ENCODE results near the gene RHOB. TPM values are rescaled to one million over a fixed set of nuclear protein-coding genes. Genes with fewer than 3 reads are reported as not detected.
"Not testable (repeated sequence)": the region's sequence is repeated elsewhere in the genome, so short reads cannot be mapped to it uniquely, and the experiment has no call there.

The RHOB gene
- total RNA-seq, 1 donor from 2014 or later = 296 TPM

DNA sequence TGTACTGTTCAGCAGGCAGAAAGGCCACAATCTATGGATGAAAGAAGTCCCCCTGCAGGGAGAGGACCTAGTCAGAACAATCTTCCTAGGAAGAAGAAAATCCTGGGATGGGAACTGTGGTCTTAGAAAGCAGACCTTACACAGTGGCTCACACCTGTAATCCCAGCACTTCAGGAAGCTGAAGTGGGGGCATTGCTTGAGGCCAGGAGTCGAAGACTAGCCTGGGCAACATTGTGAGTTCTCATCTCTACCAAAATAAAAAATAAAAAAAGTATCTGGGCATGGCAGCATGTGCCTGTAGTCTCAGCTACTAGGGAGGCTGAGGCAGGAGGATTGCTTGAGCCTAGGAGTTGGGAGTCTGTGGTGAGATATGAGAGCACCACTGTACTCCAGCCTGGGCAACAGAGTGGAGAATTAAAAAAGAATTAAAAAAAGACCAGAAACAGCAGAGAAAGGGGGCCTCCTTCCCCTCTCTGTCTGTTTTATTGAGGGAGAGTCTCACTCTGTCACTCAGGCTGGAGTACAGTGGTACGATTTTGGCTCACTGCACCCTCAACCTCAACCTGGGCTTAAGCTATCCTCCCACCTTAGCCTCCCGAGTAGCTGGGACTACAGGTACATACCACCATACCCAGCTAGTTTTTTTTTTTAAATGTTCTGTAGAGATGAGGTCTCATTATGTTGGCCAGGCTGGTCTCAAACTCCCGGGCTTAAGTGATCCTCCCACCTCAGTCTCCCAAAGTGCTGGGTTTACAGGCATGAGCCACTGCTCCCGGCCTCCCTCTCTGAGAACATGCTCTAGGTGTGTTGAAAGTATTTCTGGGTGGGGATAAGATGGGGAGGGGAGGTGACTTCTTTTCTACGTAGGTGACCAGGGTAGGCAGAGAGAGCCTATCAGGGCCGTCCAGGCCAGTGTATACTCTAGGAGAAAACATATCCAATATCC, 7.4 kb downstream of the RHOB start:
- no peak for DNase-seq

DNA sequence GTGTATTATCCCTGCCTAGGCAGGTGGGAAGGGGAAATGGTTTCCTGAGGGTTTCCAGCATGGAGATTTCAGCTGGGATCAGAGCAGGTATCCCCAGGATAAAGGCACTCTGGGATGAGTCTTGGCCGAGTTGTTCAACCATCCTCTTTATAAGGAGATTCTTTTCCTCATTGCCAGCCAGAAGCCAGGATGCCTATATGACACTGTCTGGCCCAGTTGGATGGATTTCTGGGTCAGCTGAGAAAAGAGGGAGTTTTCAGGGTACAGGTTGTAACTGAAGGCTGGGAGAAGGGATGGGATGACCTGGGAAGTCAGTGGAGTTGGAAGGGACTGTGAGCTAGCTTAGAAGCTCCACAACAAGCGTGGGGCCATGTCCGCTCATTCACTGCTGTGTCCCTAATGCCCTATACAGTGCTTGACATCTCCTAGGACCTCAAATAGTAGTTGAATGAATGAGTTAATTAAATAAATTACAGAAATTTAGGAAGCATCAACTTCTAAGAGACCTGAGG, 8.3 kb downstream of the RHOB start:
- DNase-seq = no peak

DNA sequence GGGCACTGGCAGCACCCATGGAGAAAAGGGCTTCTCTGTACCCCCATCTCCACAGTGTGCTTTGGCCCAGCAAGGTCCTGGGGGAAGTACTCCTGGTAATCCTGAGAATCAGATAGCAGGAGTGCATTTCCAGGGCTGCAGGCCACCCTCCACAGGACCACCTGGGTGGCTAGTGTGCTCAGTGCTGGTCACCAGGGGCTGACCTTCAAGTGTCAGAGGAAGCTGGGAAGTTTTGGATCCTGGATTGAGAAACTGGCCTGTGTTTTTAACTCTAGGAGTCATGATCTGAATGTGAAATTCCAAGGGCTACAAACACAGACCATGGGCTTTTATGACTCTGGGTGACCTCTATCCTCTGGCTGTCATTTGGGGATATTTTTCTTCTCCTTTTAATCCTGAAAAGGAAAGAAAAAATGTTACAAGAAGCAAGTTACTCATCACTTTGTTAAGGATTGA, 9.3 kb downstream of the RHOB start:
- no peak for DNase-seq

DNA sequence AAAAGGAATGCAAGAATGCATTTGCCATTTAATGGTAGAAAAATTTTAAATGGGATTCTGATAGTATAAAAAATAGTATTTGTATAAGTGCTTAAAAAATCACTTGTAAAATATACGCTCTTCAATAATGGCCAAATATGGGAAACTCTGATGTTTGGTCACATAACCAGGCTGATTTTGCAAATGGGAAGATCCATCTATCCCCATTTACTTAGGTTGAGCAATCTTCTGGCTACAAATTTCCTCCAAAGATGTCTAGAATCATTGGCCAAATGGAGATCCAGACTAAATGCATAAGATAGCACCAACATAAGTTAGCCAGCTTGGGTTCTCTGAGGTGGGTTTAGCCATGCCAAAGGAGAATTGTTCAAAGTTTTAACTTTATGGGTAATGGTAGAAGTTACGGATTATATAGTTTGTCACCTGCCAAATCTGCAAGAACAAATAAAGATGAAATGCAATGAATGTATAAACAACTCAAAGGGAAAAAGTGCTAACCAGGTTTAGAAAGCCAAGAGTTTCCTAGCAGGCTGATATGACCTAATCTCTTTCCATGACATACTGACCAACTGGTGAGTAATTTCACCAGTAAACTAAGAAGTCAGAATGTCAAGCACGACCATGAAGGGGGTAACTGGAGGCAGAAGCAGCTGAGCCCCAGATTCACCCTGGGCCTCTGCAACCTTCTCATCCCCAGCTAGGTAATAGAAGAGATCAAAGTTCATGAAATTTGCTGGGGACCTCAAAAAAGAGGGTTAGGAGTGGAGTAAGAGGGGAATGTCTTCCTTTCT, 10.0 kb downstream of the RHOB start:
- DNase-seq = no peak

DNA sequence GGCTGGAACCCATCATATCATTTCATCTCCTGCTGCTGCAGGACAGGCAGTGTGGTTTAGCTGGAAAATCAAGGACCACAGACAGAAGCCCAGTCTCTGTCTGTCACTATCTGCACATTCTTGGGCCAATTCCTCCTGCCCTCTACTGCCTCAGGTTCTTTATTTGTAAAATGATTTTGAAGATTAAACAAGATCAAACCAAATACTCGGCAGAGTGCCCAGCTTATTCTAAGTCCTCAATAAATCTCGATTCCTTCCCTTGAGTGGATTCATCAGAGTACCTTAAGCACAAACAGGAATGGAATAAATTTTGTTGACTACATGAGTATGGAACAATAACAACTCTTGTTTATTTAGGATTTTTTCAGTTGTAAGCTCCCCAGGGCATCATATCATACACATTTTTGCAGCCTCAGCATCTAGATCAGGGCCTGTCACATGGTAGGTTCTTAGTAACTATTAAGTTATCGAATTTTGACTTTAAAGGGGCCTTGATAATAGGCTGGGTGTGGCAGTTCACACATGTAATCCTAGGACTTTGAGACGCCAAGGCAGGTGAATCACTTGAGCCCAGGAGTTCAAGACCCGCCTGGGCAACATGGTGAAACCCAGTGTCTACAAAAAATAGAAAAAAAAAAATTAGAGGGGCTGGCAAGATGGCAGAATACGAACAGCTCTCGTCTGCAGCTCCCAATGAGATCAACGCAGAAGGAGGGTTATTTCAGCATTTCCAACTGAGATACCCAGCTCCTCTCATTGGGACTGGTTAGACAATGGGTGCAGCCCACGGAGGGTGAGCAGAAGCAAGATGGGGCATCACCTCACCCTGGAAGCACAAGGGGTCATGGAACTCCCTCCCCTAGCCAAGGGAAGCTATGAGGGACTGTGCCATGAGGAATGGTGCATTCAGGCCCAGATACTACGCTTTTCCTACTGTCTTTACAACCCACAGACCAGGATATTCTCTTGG, 11.1 kb downstream of the RHOB start:
- DNase-seq = no peak

DNA sequence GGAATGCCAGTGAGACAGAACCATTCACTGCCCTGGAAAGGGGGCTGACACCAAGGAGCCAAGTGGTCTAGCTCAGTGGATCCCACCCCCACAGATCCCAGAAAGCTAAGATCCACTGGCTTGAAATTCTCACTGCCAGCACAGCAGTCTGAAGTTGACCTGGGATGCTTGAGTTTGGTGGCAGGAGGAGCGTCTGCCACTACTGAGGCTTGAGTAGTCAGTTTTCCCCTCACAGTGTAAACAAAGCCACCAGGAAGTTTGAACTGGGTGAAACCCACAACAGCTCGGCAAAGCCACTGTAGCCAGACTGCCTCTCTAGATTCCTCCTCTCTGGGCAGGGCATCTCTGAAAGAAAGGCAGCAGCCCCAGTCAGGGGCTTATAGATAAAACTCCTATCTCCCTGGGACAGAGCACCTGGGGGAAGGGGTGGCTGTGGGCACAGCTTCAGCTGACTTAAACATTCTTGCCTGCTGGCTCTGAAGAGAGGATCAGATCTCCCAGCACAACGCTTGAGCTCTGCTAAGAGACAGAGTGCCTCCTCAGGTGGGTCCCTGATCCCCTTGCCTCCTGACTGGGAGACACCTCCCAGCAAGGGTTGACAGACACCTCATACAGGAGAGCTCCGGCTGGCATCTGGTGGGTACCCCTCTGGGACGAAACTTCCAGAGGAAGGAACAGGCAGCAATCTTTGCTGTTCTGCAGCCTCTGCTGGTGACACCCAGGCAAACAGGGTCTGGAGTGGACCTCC, 12.0 kb downstream of the RHOB start:
- not testable (repeated sequence) for DNase-seq

DNA sequence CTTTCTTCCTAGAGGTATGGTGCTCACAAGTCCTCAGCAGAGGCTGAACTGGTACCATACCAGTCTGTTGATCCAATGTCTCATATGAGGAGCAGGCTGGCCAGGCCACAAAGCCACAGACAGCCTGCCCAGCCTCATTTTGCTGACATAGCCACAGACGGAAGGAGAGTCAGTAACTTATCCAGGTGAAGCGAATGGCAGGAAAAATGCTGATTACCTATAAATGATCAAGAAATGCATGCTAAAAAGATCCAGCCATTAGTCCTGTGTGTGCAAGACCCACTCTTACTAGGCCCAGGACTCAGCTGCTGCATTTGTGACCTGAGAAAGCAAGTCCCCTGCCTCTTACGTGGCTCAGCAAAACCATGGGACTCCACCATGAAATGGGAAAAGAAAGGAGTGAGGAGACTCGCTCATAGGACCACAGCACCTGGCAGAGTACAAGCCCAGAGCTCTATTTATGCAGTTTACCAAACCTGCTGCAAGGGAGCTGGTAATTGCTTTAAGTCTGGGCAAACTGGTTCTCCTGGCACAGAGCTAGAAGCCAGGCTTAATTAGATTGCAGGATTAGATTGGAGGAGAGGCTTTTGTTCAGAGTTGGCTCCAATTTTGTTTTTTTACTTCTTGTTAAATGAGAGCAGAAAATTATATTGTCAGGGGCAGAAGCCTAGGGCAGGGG, 19.0 kb downstream of the RHOB start:
- no peak for DNase-seq

DNA sequence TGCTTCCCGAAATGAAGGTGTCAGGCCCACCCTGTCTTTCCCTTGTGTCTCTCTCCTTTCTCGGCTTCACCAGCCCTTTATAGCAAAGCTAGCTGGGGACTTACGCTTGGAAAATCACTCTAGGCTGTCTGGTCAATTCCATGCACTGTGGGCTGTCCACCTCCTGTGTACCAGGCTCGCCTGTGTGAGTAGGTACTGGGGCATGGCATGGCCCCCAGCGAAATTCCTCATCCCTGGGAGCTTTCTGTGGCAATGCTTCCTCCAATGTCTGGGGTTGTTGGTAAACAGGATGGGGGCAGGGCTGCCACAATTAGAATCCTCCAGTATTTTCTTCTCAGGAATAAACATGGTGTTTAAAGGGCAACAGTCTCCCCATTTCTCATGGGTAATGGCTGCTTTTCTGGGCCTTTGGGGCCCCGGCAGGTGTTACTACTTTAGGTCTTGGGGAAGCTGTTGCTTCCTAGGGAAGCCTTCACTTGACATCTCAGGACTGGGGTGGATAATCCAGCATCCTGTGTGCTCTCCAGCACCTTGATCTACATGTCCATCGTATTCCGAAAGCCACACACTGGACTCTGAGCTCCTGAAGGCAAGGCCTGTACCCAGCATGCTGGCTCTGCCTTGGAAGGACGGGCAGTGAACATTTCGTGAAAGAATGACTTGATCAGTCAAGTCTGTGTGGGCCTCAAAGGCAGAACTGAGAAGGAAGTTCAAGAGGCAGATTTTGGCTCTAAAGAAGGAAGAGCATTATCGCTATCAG, 21.1 kb downstream of the RHOB start:
- no peak for DNase-seq

DNA sequence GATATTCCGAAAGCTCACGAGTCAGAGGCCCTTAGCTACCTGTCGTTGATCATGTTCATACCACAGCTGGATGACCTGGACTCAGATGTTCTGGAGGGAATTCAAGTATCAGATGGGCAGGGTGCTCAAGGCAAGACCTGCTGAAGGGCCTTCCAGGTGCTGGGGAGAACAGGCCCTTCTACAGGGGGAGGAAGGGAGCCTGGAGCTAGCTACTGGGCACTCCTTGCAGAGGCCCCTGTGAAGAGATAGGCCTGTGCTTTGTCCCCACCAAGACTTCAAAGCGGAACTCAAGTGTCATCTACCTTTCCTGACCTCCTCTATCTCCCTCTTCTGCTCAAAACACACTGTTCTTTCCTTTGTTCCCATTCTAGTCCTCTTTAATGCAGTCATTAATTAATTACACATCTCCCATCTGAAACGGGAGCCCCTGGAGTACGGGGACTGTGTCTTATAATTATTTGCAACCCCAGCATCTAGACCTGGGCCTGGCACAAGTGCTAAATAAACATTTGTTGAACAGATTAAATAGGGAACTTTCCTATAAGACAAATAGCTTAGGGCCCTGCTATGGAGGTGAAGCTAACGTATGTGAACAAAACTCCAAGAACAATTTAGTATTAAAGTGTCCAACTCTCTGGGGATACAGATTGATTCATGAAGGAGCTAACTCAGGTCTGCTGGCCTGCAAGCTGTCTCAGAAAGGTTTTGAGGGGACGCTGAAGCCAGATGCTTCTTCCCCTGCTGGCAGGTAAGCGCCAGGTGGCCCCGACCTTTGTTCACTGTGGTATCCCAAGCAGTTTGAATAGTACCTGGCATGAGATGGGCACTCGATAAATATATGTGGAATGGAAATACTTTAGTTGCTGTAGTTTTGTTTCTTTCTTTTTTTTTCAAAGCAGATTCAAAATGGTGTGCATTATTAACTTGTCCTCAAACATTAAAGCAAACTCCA, 22.0 kb downstream of the RHOB start:
- no peak for DNase-seq

DNA sequence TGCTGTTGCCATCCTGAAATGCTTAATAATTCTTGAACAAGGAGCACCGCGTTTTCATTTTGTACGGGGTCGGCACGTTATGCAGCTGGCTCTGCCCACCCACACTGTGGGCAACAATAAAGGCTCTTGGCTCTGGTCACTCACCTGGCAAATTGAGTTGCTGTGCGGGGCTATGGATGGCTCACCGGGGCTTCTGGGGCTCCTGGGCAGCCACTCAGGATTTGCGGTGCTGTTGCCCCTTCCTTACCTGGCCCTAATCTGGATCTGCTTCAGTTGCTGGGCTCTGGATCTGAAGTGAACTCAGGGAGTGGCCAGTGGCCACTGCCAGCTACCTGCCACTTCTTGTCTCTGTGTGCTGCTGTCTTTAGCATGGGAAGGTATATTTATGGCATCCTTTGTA, 22.7 kb downstream of the RHOB start:
- DNase-seq = no peak

DNA sequence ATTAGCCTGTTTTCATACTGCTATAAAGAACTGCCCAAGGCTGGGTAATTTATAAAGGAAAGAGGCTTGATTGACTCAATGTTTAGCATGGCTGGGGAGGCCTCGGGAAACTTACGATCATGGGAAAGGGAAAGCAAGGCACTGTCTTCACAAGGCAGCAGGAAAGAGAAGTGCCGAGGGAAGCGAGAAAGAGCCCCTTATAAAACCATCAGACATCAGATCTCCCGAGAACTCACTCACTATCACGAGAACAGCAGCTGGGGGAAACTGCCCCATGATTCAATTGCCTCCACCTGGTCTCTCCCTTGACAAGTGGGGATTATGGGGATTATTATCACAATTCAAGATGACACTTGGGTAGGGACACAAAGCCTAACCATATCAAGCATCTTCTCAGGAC, 23.3 kb downstream of the RHOB start:
- no peak for DNase-seq

DNA sequence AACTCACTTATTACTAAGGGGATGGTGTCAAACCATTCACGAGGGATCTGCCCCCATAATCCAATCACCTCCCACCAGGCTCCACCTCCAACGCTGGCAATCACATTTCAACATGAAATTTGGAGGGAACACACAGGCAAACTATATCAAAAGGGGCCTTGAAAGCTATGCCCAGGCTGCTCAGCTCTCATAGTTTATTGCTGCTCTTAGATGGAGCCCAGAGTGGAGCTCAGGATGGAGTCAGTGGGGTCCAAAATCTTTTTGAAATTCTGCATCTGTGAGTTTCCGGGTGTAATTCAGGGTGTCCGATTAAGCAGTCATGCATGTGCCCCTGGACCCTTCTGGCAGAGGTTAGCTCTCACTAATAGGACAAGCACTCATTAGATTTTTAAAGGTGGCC, 24.3 kb downstream of the RHOB start:
- no peak for DNase-seq

DNA sequence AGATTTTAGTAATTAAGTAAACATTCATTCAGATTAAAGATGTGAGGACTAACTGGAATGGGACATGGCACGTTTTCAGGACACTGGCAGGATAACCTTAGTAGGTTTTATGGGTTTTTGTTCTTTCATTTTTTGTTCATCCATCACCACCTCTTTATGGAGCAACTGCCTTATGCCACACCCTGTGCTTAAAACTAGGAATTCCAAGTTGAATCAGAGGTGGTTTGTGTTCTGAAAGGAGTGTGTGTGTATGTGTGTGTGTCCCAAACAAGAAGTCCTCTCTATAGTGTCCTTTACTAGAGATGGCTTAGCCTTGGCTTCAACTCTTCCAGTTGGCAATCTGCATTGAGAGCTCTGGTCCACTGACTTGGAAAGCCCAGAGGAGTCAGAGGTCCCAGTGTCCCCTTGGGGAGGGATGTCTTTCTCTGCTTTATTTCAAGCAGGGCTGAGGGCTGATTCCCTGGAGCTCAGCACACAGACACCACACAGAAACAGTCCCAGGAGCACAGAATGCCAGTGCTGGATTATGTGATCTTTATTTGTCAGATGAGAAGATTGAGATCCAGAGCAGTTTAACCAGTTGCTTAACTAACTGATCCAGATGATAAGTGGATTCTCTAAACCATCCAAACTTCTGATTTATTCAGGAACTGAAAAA, 25.2 kb downstream of the RHOB start:
- DNase-seq = no peak

DNA sequence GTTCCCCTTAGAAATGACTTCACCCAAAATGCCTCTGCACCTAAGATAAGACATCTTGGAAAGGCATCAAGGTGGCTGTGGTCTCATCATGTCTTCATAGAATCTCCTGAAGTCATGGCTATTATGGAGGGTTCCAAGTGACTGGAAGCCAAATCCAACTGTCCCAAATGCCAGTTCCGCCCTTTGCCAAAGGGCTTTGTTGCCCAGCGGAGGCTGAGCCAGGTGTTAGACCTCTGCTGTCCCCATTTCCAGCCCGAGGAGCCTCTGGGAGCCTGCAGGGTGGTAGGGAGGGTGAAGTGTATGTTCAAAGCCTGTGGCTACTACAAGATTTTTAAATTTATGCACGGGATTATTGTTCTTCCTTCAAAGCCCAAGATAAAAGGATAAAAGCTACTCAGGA, 25.7 kb downstream of the RHOB start:
- no peak for DNase-seq

DNA sequence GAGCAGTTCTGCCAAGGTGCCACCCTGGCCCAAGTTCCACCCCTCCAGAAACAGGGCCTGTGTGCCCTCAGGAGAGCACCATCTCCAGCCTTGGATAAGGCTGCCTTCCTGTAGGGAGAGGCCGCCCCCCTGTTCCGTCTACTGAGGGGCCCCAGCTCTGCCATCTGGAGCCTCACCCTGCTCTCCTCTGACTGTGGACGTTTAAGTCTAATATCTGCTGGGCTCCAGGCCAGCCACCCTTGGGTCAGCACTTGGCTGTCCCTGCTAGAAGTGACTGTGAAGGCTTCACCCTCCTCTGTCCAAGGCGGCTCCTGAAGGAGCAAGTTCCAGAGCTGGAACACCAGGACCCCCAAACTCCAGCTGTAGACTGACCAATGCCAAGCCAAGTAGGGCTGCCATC, 26.3 kb downstream of the RHOB start:
- no peak for DNase-seq

DNA sequence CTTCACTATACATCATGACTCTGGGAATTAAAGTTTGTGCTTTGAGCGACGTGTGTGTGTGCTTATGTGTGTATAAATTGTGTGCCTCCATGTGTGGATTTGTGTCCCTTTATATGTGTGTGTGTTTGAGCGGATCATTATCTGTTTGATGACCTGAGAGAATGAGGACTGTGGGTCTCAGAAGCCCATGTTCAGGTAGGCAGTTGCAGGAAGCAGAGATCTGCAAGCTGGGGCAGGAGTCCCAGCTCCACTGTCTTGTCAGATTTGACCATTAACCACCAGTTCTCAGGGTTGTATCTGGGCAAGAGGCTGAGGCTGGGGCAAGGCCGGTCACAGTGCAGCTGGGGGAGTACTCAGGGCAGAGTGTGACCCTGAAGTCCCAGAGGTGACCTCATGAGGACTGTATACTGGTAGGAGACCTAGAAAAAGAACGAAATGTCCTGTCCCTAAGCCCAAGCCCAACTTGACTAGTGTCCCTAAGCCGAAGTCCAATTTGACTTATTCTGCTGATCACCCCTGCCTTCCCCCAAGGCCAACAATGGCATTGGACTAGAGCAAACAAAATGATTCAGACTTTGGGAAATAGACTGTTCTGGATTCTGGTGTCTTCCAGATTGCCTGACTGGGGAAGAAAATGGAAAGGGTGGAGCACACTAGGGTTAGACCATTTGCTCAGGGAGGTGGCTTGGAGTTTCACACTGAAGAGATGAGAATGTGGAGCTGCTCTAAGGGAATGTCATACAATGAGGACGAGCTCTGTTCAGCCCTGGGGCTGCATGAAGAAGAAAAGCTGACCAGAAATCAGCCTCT, 28.1 kb downstream of the RHOB start:
- DNase-seq = no peak

DNA sequence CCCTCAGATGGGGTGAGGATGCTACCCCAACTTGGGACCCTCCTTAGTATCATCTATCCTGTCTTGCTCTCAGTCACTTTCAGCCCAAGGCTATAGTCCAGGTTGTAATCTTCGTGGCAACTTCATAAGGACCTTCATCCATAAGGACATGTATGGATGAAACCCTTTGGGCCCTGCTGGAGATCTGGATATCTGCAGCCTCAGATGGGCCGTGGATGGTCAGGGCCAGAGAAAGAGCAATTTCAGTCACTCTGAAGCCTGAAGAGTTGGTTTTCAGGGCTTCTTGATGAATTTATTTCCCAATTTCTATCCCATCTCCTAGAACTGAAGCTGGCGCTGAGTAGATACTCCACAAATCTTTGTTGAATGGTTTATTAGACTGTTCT, 28.7 kb downstream of the RHOB start:
- no peak for DNase-seq

Data from occipital lobe (tissue), 2 donors.